GM12865 (cell line): ENCODE measurements around the gene CNTNAP2.

Experiments
- DNase-seq: peaks from one replicate; pipeline ENCODE4 v3.0.0; 2010; ENCODE audit warnings: low read depth
- H3K4me3 ChIP-seq: 2 replicates; pipeline ENCODE4 v1.5.1; 2011; ENCODE audit warnings: mild to moderate bottlenecking, low read depth, low read length, control low read depth
- CTCF ChIP-seq: IDR thresholded peaks from 2 replicates; pipeline ENCODE4 v1.5.1; 2011; ENCODE audit warnings: low read length, control low read depth, low read depth, inconsistent platforms; ENCODE audit not compliant: insufficient read depth; ENCODE audit errors: missing control alignments

Gene CNTNAP2

GRCh38 chr7:146138926-146139325, 22.3 kb downstream of the CNTNAP2 start:
- TF ChIP-seq CTCF: no peak
- H3K4me3 ChIP-seq: no peak overlapping the region
- no peak for DNase-seq

- no peak for DNase-seq
- TF ChIP-seq CTCF: no peak
- H3K4me3 ChIP-seq: no peak overlapping the region
These were observed 30.4 kb downstream of the CNTNAP2 start for GRCh38 chr7:146146831-146147486.

GRCh38 chr7:146150153-146150552, 33.6 kb downstream of the CNTNAP2 start:
- TF ChIP-seq CTCF: no peak
- no peak for DNase-seq

GRCh38 chr7:146172112-146172511, 55.5 kb downstream of the CNTNAP2 start:
- no peak for TF ChIP-seq CTCF
- H3K4me3 ChIP-seq: no peak overlapping the region
- DNase-seq: no peak

More at GRCh38 chr7:146150153-146150552, 33.6 kb downstream of the CNTNAP2 start:
- H3K4me3 ChIP-seq: no peak overlapping the region

- no peak overlapping the region for H3K4me3 ChIP-seq
- no peak for TF ChIP-seq CTCF
- DNase-seq: no peak
These were observed 59.1 kb downstream of the CNTNAP2 start for GRCh38 chr7:146175716-146176115.

GRCh38 chr7:146176860-146177259, 60.3 kb downstream of the CNTNAP2 start:
- no peak overlapping the region for H3K4me3 ChIP-seq
- DNase-seq: no peak

More at GRCh38 chr7:146176860-146177259, 60.3 kb downstream of the CNTNAP2 start:
- no peak for TF ChIP-seq CTCF
